ENCODE measurements around the gene CFAP97.
"Not testable (repeated sequence)": the region's sequence is repeated elsewhere in the genome, so short reads cannot be mapped to it uniquely, and the experiment has no call there.

Gene CFAP97

GRCh38 chr4:185201977-185202962, 1.5 kb downstream of the CFAP97 start:
- FAIRE-seq (no peak), DNase-seq (ENCODE audit: low spot score) (no peak)

- not testable (repeated sequence) for FAIRE-seq
These were observed 5.6 kb downstream of the CFAP97 start for GRCh38 chr4:185198189-185198588.

GRCh38 chr4:185196437-185196836, 7.4 kb downstream of the CFAP97 start:
- no peak for FAIRE-seq
- no peak for DNase-seq (ENCODE audit: low spot score)

More at GRCh38 chr4:185198189-185198588, 5.6 kb downstream of the CFAP97 start:
- not testable (repeated sequence) for DNase-seq (ENCODE audit: low spot score)

- no peak for FAIRE-seq
- DNase-seq (ENCODE audit: low spot score), result no peak
These were observed 8.6 kb downstream of the CFAP97 start for GRCh38 chr4:185194924-185195888.

GRCh38 chr4:185192059-185192458, 11.7 kb downstream of the CFAP97 start:
- DNase-seq (ENCODE audit: low spot score), result no peak
- no peak for FAIRE-seq

- FAIRE-seq (no peak), DNase-seq (ENCODE audit: low spot score) (no peak)
These were observed 13.4 kb downstream of the CFAP97 start for GRCh38 chr4:185190306-185190856.

GRCh38 chr4:185189606-185190305, 14.0 kb downstream of the CFAP97 start:
- FAIRE-seq, result no peak
- no peak for DNase-seq (ENCODE audit: low spot score)

- FAIRE-seq, result no peak
- DNase-seq (ENCODE audit: low spot score), result no peak
These were observed 17.0 kb downstream of the CFAP97 start for GRCh38 chr4:185186769-185187168.

- FAIRE-seq, result no peak
- peak; percentile 60 for DNase-seq (ENCODE audit: low spot score)
These were observed 20.0 kb downstream of the CFAP97 start for GRCh38 chr4:185183622-185184281.

- FAIRE-seq (no peak), DNase-seq (ENCODE audit: low spot score) (no peak)
These were observed 21.6 kb downstream of the CFAP97 start for GRCh38 chr4:185182239-185182638.

- DNase-seq (ENCODE audit: low spot score), result no peak
- FAIRE-seq, result no peak
These were observed 24.3 kb downstream of the CFAP97 start for GRCh38 chr4:185179488-185179887.

- DNase-seq (ENCODE audit: low spot score) (no peak), FAIRE-seq (no peak)
These were observed 32.3 kb downstream of the CFAP97 start for GRCh38 chr4:185171373-185172071.

GRCh38 chr4:185167234-185167633, 36.6 kb downstream of the CFAP97 start:
- DNase-seq (ENCODE audit: low spot score), result no peak
- no peak for FAIRE-seq

GRCh38 chr4:185165605-185166063, 38.2 kb downstream of the CFAP97 start:
- no peak for DNase-seq (ENCODE audit: low spot score)
- no peak for FAIRE-seq

GRCh38 chr4:185151296-185151695, 52.5 kb downstream of the CFAP97 start:
- FAIRE-seq (no peak), DNase-seq (ENCODE audit: low spot score) (no peak)

- DNase-seq (ENCODE audit: low spot score) (no peak), FAIRE-seq (no peak)
These were observed 54.4 kb downstream of the CFAP97 start for GRCh38 chr4:185149392-185149791.

GRCh38 chr4:185145572-185145971, 58.2 kb downstream of the CFAP97 start:
- no peak for DNase-seq (ENCODE audit: low spot score)
- no peak for FAIRE-seq

GRCh38 chr4:185144601-185145240, 59.1 kb downstream of the CFAP97 start:
- no peak for FAIRE-seq
- DNase-seq (ENCODE audit: low spot score), result no peak

- DNase-seq (ENCODE audit: low spot score), result peak; percentile 31
- no peak for FAIRE-seq
These were observed 60.2 kb downstream of the CFAP97 start for GRCh38 chr4:185143601-185143969.
